Measurements from ENCODE around the gene TRIM8.
A peak's percentile ranks its signal among the peaks of the same experiment; 100 is the strongest.

The TRIM8 gene

DNA sequence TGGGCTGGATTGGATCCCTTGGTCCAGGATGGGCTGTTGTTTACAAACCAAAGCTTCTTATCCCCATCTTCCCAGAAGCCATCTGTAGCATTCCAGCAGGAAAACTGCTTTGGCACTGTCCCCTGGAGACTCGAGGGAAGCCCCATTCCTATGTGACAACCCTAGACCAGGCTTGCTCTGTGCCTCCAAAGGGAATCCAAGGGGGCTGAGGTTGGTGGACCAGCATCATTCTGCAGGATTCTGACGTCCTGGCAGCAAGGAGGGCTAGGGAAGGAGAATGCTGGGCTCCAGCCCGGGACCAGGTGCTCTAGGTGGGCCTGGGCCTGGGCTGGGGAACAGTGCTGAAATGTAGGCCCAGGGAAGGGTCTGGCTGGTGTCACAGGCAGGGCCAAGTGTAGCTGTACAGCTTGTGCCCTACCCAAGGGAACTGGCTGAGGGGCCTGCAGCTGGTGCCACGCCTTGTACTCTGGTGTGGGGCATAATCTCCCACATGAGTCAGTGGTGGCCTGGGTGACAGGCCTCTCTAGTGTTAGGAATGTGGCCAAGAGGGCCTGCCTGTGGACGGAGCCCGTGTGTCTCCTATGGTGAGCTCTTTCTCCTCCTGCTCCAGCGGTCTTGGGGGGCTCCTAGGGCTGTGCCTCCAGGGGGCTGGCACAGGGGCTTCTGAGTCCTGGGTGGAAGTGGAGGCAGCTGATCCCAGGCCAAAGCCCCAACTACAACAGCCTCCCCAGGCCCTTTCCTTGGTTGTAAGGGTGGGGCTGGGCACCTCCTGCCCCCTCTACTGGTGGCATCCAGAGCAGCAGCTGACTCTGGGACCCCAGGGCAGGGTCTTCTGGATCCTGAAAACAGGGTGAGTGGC, 25.2 kb downstream of the TRIM8 start:
- Histone ChIP-seq H3K36me3 (ENCODE audit: insufficient read depth, low read length) (no peaks in the 10 kb centered on the region), H3K4me2 (ENCODE audit: low read length) (no peak overlapping the region), H3K4me3 (ENCODE audit: low read depth, low read length, poor library complexity, severe bottlenecking) (no peak overlapping the region), H3K9me2 (ENCODE audit: low read depth, low read length) (no peaks in the 10 kb centered on the region), H4K20me1 (ENCODE audit: insufficient read depth, low read length) (no peaks in the 10 kb centered on the region), H3K4me1 (ENCODE audit: insufficient read depth, low read length, severe bottlenecking) (peaks cover 22% of the 10 kb centered on the region), H3K9ac (ENCODE audit: low read length) (no peak overlapping the region), H3K9me3 (ENCODE audit: low read length) (no peaks in the 10 kb centered on the region), H3K27ac (ENCODE audit: low read depth, low read length, poor library complexity, severe bottlenecking) (no peak overlapping the region), H3K79me2 (ENCODE audit: insufficient read depth, low read length) (no peaks in the 10 kb centered on the region), H2AFZ (ENCODE audit: low read length) (no peak overlapping the region), H3K27me3 (ENCODE audit: insufficient read depth, low read length) (no peaks in the 10 kb centered on the region), H3F3A (ENCODE audit: insufficient read depth, low read length) (no peaks in the 10 kb centered on the region)
- no peak for TF ChIP-seq EZH2 (IDR thresholded peaks at IDR 0.05; ENCODE audit: borderline replicate concordance, low read length)
- TF ChIP-seq, protein P1, sequence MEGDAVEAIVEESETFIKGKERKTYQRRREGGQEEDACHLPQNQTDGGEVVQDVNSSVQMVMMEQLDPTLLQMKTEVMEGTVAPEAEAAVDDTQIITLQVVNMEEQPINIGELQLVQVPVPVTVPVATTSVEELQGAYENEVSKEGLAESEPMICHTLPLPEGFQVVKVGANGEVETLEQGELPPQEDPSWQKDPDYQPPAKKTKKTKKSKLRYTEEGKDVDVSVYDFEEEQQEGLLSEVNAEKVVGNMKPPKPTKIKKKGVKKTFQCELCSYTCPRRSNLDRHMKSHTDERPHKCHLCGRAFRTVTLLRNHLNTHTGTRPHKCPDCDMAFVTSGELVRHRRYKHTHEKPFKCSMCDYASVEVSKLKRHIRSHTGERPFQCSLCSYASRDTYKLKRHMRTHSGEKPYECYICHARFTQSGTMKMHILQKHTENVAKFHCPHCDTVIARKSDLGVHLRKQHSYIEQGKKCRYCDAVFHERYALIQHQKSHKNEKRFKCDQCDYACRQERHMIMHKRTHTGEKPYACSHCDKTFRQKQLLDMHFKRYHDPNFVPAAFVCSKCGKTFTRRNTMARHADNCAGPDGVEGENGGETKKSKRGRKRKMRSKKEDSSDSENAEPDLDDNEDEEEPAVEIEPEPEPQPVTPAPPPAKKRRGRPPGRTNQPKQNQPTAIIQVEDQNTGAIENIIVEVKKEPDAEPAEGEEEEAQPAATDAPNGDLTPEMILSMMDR (IDR thresholded peaks at IDR 0.05; ENCODE audit: low read length): peak; percentile 50

GRCh38 chr10:102670065-102670670, 25.9 kb downstream of the TRIM8 start:
- Histone ChIP-seq H3K36me3 (ENCODE audit: insufficient read depth, low read length) (no peaks in the 10 kb centered on the region), H3K9me2 (ENCODE audit: low read depth, low read length) (no peaks in the 10 kb centered on the region), H3K9me3 (ENCODE audit: low read length) (no peaks in the 10 kb centered on the region), H3K27me3 (ENCODE audit: insufficient read depth, low read length) (no peaks in the 10 kb centered on the region), H2AFZ (ENCODE audit: low read length) (no peak overlapping the region), H3K79me2 (ENCODE audit: insufficient read depth, low read length) (no peaks in the 10 kb centered on the region), H3F3A (ENCODE audit: insufficient read depth, low read length) (no peaks in the 10 kb centered on the region), H3K4me1 (ENCODE audit: insufficient read depth, low read length, severe bottlenecking) (peaks cover 30% of the 10 kb centered on the region), H3K4me2 (ENCODE audit: low read length) (no peak overlapping the region), H4K20me1 (ENCODE audit: insufficient read depth, low read length) (no peaks in the 10 kb centered on the region), H3K4me3 (ENCODE audit: low read depth, low read length, poor library complexity, severe bottlenecking) (no peak overlapping the region), H3K27ac (ENCODE audit: low read depth, low read length, poor library complexity, severe bottlenecking) (no peak overlapping the region), H3K9ac (ENCODE audit: low read length) (no peak overlapping the region)
- TF ChIP-seq, protein P1 (IDR thresholded peaks at IDR 0.05; ENCODE audit: low read length): no peak; the same call in 1 of the 2 replicates
- TF ChIP-seq EZH2 (IDR thresholded peaks at IDR 0.05; ENCODE audit: borderline replicate concordance, low read length): no peak

- no peaks in the 10 kb centered on the region for H3K9me3 ChIP-seq (ENCODE audit: low read length)
- H2AFZ ChIP-seq (ENCODE audit: low read length): no peak overlapping the region
- no peaks in the 10 kb centered on the region for H3F3A ChIP-seq (ENCODE audit: insufficient read depth, low read length)
- no peak overlapping the region for H3K9ac ChIP-seq (ENCODE audit: low read length)
- H3K4me1 ChIP-seq (ENCODE audit: insufficient read depth, low read length, severe bottlenecking): peaks cover 37% of the 10 kb centered on the region
- H3K4me2 ChIP-seq (ENCODE audit: low read length): no peak overlapping the region
- no peaks in the 10 kb centered on the region for H3K36me3 ChIP-seq (ENCODE audit: insufficient read depth, low read length)
- H3K27ac ChIP-seq (ENCODE audit: low read depth, low read length, poor library complexity, severe bottlenecking): no peak overlapping the region
- H3K79me2 ChIP-seq (ENCODE audit: insufficient read depth, low read length): no peaks in the 10 kb centered on the region
- H3K27me3 ChIP-seq (ENCODE audit: insufficient read depth, low read length): no peaks in the 10 kb centered on the region
- H4K20me1 ChIP-seq (ENCODE audit: insufficient read depth, low read length): no peaks in the 10 kb centered on the region
- no peak for TF ChIP-seq EZH2 (IDR thresholded peaks at IDR 0.05; ENCODE audit: borderline replicate concordance, low read length)
- TF ChIP-seq, protein P1 (IDR thresholded peaks at IDR 0.05; ENCODE audit: low read length): no peak
- no peaks in the 10 kb centered on the region for H3K9me2 ChIP-seq (ENCODE audit: low read depth, low read length)
- H3K4me3 ChIP-seq (ENCODE audit: low read depth, low read length, poor library complexity, severe bottlenecking): no peak overlapping the region
Measured at GRCh38 chr10:102670871-102671434, 26.7 kb downstream of the TRIM8 start.
